Transverse colon (tissue), 4 donors: ENCODE data around the gene PPIL1. TPM values are rescaled to one million over a fixed set of nuclear protein-coding genes. Genes with fewer than 3 reads are reported as not detected.

Source experiments
- DNase-seq: peaks from one replicate; pipeline ENCODE4 v3.0.0-alpha.2; 2019
- H3K27ac ChIP-seq, 4 donors: fragments of 200-600 bp; sonication (generic); 2 replicates each; pipeline ENCODE4 v1.5.1; 2016 to 2018; ENCODE audit warnings: inconsistent platforms in 4 of 4
- H3K27me3 ChIP-seq: fragments of 200-600 bp; sonication (generic); 2 replicates; pipeline ENCODE4 v1.5.1; 2017; ENCODE audit warnings: inconsistent platforms
- H3K36me3 ChIP-seq, 4 donors: fragments of 200-600 bp; sonication (generic); 2 replicates each; pipeline ENCODE4 v1.5.1; 2017 to 2019; ENCODE audit warnings: inconsistent platforms in 4 of 4
- H3K4me1 ChIP-seq, 4 donors: fragments of 200-600 bp; sonication (generic); 2 replicates each; pipeline ENCODE4 v1.5.1; 2017 to 2020; ENCODE audit warnings: inconsistent platforms in 4 of 4
- H3K4me3 ChIP-seq, 4 donors: fragments of 200-600 bp; sonication (generic); 1 replicate in 1 of 4; 2 replicates in 3 of 4; pipeline versions ENCODE4 v1.5.1 to v1.6.1; 2017 to 2019; ENCODE audit warnings: inconsistent platforms in 4 of 4
- H3K9me3 ChIP-seq, 2 donors: fragments of 200-600 bp; sonication (generic); 2 replicates each; pipeline ENCODE4 v1.5.1; 2017 to 2019; ENCODE audit warnings: inconsistent platforms in 2 of 2
- EP300 ChIP-seq: sonication (generic); formaldehyde crosslinking; IDR thresholded peaks from one replicate; pipeline ENCODE4 v1.6.1; 2017; ENCODE audit warnings: antibody characterized with exemption, low read depth
- POLR2A ChIP-seq: fragments of 450-650 bp; IDR thresholded peaks from one replicate; pipeline ENCODE4 v1.6.1; 2016; ENCODE audit warnings: antibody characterized with exemption, mild to moderate bottlenecking, moderate library complexity
- POLR2AphosphoS5 ChIP-seq, 3 donors: sonication (generic); formaldehyde crosslinking; IDR thresholded peaks; one replicate each; pipeline ENCODE4 v1.6.1; 2016; ENCODE audit warnings: antibody characterized with exemption in 3 of 3
- WGBS, 2 donors: methylation state at CpG; one replicate each; pipeline ENCODE4 v1.1.5; 2018; ENCODE audit warnings: low coverage in 1 of 2; 5-methylcytosine and 5-hydroxymethylcytosine counted together
- in situ Hi-C, 4 donors: fragments of 200-750 bp; cut with MboI; loops; one replicate each; pipeline versions ENCODE4 v1.15.0 to v1.15.1; 2017; ENCODE audit warnings: low sequenced_read_pairs in 3 of 4, low pct_ligation_motif_present in 1 of 4, low pct_unique_long_range_greater_than_20kb in 1 of 4
- intact Hi-C: fragments of 100-400 bp; cut with DNase I; formaldehyde crosslinking; loops from one replicate; pipeline ENCODE4 v1.15.1; 2023; ENCODE audit warnings: low total_unique reads
- total RNA-seq, 4 donors: library from RNA; depleted of rRNA; stranded (reverse); fragments of >200 nt; gene quantifications; one replicate each; pipeline ENCODE4 v1.1.0, GENCODE V29; 2016
- TF ChIP-seq, protein P1 (sequence below), 5 experiments: fragments of 200-600 bp in 3 of 5; fragments of 450-650 bp in 2 of 5; sonication (generic) in 3 of 5; IDR thresholded peaks; 1 replicate in 2 of 5; 2 replicates in 3 of 5; pipeline ENCODE4 v1.5.1; 2016 to 2017; ENCODE audit warnings: antibody characterized with exemption in 5 of 5, inconsistent platforms in 3 of 5, mild to moderate bottlenecking in 2 of 5, moderate library complexity in 1 of 5

The PPIL1 gene
- total RNA-seq = 1 to 10 TPM in 3 of 4 donors, under 1 TPM in 1; 1.00 to 5.6 (median 3.3) TPM

DNA sequence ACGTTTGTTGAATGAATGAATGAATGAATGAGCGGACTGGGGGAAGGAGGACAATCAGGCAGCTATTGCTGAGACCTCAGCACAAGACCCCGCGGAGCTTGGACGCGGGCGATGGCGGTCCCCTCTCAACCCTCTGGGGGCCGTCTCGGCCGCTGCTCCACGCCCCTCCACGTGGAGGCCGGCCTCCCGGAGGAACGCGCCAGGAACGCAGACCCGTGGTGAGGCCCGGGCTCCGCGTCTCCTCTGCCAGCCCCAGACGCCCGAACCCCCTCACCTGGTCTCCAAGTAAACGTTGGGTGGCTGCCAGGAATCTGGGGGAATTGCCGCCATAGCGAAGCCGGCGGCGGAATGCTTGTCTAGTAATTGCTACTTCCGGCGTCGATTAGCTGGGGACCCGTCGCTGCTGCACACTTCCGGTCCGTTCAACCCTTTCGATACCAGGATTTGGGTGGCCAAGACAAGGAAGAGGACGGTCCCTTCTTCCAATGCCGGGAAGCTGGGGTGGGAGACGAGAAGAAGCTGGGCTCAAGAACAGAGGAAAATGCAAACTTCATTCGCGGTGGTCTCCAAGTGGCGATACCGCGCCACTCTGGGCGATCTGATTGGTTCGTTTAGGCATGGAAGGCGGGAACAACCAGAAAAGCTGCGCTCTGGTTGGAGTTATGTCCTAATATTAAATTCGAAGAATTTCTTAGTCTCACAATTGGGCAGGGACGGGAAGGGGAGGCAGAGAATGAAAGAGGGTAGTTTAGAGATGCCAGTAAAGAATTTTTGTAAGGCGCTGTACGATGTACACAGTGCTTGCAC is at the start of gene PPIL1:
Gene PPIL1 (minus strand): TSS at position 361 of the 807 bp plus-strand sequence. CDS start 31 bp downstream, at position 330.
- Histone ChIP-seq H3K4me1 (peaks cover 6 to 19% (median 15%) of the 10 kb centered on the region in 4 donors), H3K27me3 (peaks cover 9% of the 10 kb centered on the region), H3K36me3 (no peaks in the 10 kb centered on the region), H3K9me3 (no peaks in the 10 kb centered on the region), H3K27ac (peak within 1 kb of the TSS; percentile 84 to 91 (median 89)), H3K4me3 (peak within 1 kb of the TSS; percentile 83 to 95 (median 92))
- intact Hi-C loops = no loop called here
- TF ChIP-seq POLR2AphosphoS5 (IDR thresholded peaks at IDR 0.05) (peak; percentile 5 to 54 (median 52)), POLR2A (peak; percentile 24), EP300 (no peak)
- TF ChIP-seq, protein P1, sequence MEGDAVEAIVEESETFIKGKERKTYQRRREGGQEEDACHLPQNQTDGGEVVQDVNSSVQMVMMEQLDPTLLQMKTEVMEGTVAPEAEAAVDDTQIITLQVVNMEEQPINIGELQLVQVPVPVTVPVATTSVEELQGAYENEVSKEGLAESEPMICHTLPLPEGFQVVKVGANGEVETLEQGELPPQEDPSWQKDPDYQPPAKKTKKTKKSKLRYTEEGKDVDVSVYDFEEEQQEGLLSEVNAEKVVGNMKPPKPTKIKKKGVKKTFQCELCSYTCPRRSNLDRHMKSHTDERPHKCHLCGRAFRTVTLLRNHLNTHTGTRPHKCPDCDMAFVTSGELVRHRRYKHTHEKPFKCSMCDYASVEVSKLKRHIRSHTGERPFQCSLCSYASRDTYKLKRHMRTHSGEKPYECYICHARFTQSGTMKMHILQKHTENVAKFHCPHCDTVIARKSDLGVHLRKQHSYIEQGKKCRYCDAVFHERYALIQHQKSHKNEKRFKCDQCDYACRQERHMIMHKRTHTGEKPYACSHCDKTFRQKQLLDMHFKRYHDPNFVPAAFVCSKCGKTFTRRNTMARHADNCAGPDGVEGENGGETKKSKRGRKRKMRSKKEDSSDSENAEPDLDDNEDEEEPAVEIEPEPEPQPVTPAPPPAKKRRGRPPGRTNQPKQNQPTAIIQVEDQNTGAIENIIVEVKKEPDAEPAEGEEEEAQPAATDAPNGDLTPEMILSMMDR (IDR thresholded peaks at IDR 0.05) = peak in 1 of 5 experiments; percentile 19
- in situ Hi-C loops = loop anchor here (25.0 kb wide), 2 partner anchors 138 to 338 kb away; partner anchors contain the start of gene FGD2 (in 3 of the 4)
- 0 to 2% methylated on average over 6 to 44 of the region's 54 CpGs for WGBS, 2 donors
- peak; percentile 83 for DNase-seq

DNA sequence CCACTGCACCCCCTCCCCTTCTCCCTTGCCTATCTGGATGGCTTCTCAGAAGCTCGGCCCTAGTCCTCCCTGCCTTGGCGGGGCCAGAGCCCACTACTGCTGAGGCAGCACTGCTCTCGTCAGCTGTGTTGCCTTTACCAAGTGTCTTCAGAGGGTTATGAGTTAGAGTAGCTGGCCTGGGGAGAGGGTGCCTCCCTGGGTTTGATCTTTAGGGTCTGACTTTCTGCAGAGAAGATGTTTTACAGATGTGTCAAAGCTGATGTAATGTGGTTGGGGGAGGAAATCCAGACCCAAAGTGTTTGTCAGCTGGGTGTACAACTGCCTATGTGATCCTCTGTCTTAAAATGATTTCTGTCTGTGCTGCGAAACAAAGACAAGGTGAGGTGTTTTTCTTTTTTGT is 49.5 kb upstream of the PPIL1 start:
- WGBS, 2 donors = 87 to 88% methylated on average over 2 to 4 of the region's 4 CpGs

DNA sequence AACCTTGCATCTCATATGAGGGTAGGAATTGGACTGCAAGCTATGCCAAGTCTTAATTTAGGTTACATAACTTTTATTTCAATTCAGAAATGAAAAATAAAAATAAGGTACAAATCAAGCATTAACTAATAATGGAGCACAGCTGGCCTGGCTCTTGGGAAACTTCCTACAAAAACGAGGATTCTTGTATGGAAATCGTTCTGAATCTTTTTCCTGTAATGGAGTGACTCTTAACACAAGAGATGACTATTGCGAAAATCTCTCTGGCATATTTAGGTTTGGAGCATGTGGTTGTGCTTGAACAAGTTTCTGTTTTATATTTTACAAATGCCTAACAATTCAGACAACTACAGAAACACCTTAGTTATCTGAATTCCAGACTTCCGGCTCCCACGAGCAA is 45.9 kb upstream of the PPIL1 start:
- in situ Hi-C loops (no loop called here), intact Hi-C loops (no loop called here)
- Histone ChIP-seq H3K9me3 (no peaks in the 10 kb centered on the region), H3K4me1 (peaks cover 0 to 23% (median 0%) of the 10 kb centered on the region in 4 donors), H3K36me3 (peaks cover 0 to 23% (median 6%) of the 10 kb centered on the region in 4 donors), H3K27ac (peak overlapping the region in 2 of 4 donors; percentile 1 to 49), H3K4me3 (no peak overlapping the region), H3K27me3 (no peaks in the 10 kb centered on the region)
- WGBS, 2 donors = 71 to 79% methylated on average over 3 to 5 of the region's 5 CpGs
- DNase-seq = no peak
- TF ChIP-seq EP300 (no peak), POLR2AphosphoS5 (IDR thresholded peaks at IDR 0.05) (no peak), POLR2A (no peak)
- TF ChIP-seq, protein P1 (IDR thresholded peaks at IDR 0.05) = no peak

More for the DNA sequence above, 49.5 kb upstream of the PPIL1 start:
- Histone ChIP-seq H3K4me1 (peaks cover 6 to 37% (median 13%) of the 10 kb centered on the region in 4 donors), H3K36me3 (peaks cover 0 to 5% (median 0%) of the 10 kb centered on the region in 4 donors), H3K4me3 (no peak overlapping the region), H3K9me3 (no peaks in the 10 kb centered on the region), H3K27ac (no peak overlapping the region), H3K27me3 (no peaks in the 10 kb centered on the region)
- TF ChIP-seq, protein P1 (IDR thresholded peaks at IDR 0.05) = no peak
- no peak for TF ChIP-seq EP300
- TF ChIP-seq POLR2AphosphoS5 (IDR thresholded peaks at IDR 0.05) = no peak
- intact Hi-C loops = no loop called here
- in situ Hi-C loops = no loop called here
- no peak for DNase-seq

DNA sequence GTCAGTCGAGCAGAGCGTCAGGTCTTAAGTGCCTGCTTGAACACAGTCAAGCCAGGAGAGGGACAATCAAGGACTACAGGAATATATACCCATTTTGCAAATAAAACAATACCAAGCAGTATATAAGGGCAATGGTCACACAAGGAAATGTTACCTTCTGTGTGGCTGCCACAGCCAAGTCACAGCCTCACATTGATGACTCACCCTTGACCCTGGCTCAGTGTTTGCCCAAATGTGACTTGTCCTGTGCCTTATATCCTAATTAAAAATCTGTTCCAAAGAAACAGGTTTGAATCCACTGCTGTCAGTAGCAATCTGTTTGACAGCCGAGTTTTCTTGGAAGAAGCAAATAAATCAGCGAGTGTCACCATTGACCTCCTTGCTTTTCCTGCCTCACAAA is 45.4 kb upstream of the PPIL1 start:
- intact Hi-C loops (no loop called here), in situ Hi-C loops (no loop called here)
- peaks cover 0 to 25% (median 7%) of the 10 kb centered on the region in 4 donors for H3K36me3 ChIP-seq
- peaks cover 0 to 23% (median 0%) of the 10 kb centered on the region in 4 donors for H3K4me1 ChIP-seq
- no peak for DNase-seq
- no peak overlapping the region for H3K4me3 ChIP-seq
- TF ChIP-seq EP300 (no peak), POLR2A (no peak), POLR2AphosphoS5 (IDR thresholded peaks at IDR 0.05) (no peak)
- TF ChIP-seq, protein P1 (IDR thresholded peaks at IDR 0.05) = no peak
- no peaks in the 10 kb centered on the region for H3K27me3 ChIP-seq
- no peaks in the 10 kb centered on the region for H3K9me3 ChIP-seq
- peak overlapping the region in 2 of 4 donors; percentile 1 to 49 for H3K27ac ChIP-seq
- WGBS, 2 donors = 91 to 100% methylated on average over 2 to 4 of the region's 4 CpGs
